GM19240 (cell line): ENCODE results near the gene HDAC4.

Experiments used
- DNase-seq: peaks from one replicate; pipeline ENCODE4 v3.0.0; 2011; ENCODE audit warnings: low spot score; ENCODE audit not compliant: insufficient read length

HDAC4 gene

GRCh38 chr2:239269173-239269885 is 131.5 kb downstream of the HDAC4 start:
- DNase-seq = no peak

- no peak for DNase-seq
Observed at GRCh38 chr2:239268549-239268948, 132.3 kb downstream of the HDAC4 start.

- DNase-seq = no peak
Observed at GRCh38 chr2:239268082-239268481, 132.7 kb downstream of the HDAC4 start.

GRCh38 chr2:239267288-239267951 is 133.4 kb downstream of the HDAC4 start:
- DNase-seq = peak; percentile 96

GRCh38 chr2:239266779-239267287 is 134.0 kb downstream of the HDAC4 start:
- DNase-seq = no peak

- no peak for DNase-seq
Observed at GRCh38 chr2:239266434-239266766, 134.4 kb downstream of the HDAC4 start.

GRCh38 chr2:239265681-239266433 is 135.0 kb downstream of the HDAC4 start:
- no peak for DNase-seq

GRCh38 chr2:239264838-239265651 is 135.8 kb downstream of the HDAC4 start:
- no peak for DNase-seq

- no peak for DNase-seq
Observed at GRCh38 chr2:239264492-239264837, 136.4 kb downstream of the HDAC4 start.

- DNase-seq = no peak
Observed at GRCh38 chr2:239263669-239264491, 136.9 kb downstream of the HDAC4 start.

GRCh38 chr2:239263231-239263630 is 137.6 kb downstream of the HDAC4 start:
- DNase-seq = no peak

GRCh38 chr2:239262484-239263230 is 138.2 kb downstream of the HDAC4 start:
- DNase-seq = no peak

- no peak for DNase-seq
Observed at GRCh38 chr2:239261796-239262483, 138.9 kb downstream of the HDAC4 start.

GRCh38 chr2:239261356-239261755 is 139.5 kb downstream of the HDAC4 start:
- DNase-seq = no peak

- DNase-seq = no peak
Observed at GRCh38 chr2:239260546-239261327, 140.1 kb downstream of the HDAC4 start.

GRCh38 chr2:239259603-239260298 is 141.1 kb downstream of the HDAC4 start:
- no peak for DNase-seq

- DNase-seq = no peak
Observed at GRCh38 chr2:239259173-239259572, 141.6 kb downstream of the HDAC4 start.

- DNase-seq = no peak
Observed at GRCh38 chr2:239258248-239258647, 142.6 kb downstream of the HDAC4 start.
